ENCODE data around the gene AURKA.

AURKA gene

GRCh38 chr20:56423211-56423610 is 31.2 kb upstream of the AURKA start:
- no peak for DNase-seq (ENCODE audit: low read depth)
- H3K4me3 ChIP-seq (ENCODE audit: low read depth, low read length): no peak overlapping the region
- in situ Hi-C loops (cut with HindIII; ENCODE audit: low sequenced_read_pairs): no loop called here
- no peak for TF ChIP-seq CTCF (IDR thresholded peaks at IDR 0.05; ENCODE audit: low read depth, low read length, missing control alignments)

- in situ Hi-C loops (cut with HindIII; ENCODE audit: low sequenced_read_pairs): no loop called here
- H3K4me3 ChIP-seq (ENCODE audit: low read depth, low read length): no peak overlapping the region
- no peak for DNase-seq (ENCODE audit: low read depth)
- TF ChIP-seq CTCF (IDR thresholded peaks at IDR 0.05; ENCODE audit: low read depth, low read length, missing control alignments): no peak
Observed at GRCh38 chr20:56422824-56423189, 30.8 kb upstream of the AURKA start.

- peak; percentile 25 for TF ChIP-seq CTCF (IDR thresholded peaks at IDR 0.05; ENCODE audit: low read depth, low read length, missing control alignments)
- no peak overlapping the region for H3K4me3 ChIP-seq (ENCODE audit: low read depth, low read length)
- in situ Hi-C loops (cut with HindIII; ENCODE audit: low sequenced_read_pairs): no loop called here
- peak; percentile 84 for DNase-seq (ENCODE audit: low read depth)
Observed at GRCh38 chr20:56422076-56422823, 30.2 kb upstream of the AURKA start.

DNA sequence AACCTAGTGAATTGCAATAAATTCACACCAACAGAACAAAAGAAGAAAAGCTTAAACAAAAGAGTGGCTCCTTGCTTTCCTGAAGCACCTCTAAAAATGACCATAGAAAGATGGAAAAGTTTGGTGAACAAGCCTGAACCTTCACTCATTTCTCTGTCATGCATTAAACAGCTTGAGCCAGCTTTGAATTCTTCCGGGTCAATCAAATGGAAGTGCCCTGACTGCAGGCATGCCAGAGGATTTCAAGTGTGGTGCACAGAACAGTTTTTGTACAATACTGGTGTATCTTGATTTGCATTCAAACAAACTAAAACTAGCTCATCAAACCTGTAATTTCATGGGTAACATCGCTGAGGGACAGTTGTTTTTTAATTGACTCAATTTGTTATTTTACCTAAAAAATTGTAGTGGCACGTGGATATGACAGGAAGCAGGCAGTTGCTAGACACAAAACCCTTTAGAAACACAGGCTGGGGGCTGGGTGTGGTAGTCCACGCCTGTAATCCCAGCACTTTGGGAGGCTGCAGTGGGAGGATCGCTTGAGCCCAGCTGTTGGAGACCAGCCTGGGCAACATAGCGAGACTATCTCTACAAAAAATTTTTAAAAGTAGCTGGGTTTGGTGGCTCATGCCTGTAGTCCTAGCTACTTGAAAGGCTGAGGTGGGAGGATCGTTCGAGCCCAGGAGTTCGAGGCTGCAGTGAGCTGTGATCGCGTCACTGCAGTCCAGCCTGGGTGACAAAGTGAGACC is 29.1 kb upstream of the AURKA start:
- in situ Hi-C loops (cut with HindIII; ENCODE audit: low sequenced_read_pairs): no loop called here
- H3K4me3 ChIP-seq (ENCODE audit: low read depth, low read length): no peak overlapping the region
- DNase-seq (ENCODE audit: low read depth): no peak
- no peak for TF ChIP-seq CTCF (IDR thresholded peaks at IDR 0.05; ENCODE audit: low read depth, low read length, missing control alignments)

GRCh38 chr20:56420028-56420427 is 28.0 kb upstream of the AURKA start:
- in situ Hi-C loops (cut with HindIII; ENCODE audit: low sequenced_read_pairs): no loop called here
- H3K4me3 ChIP-seq (ENCODE audit: low read depth, low read length): no peak overlapping the region
- no peak for TF ChIP-seq CTCF (IDR thresholded peaks at IDR 0.05; ENCODE audit: low read depth, low read length, missing control alignments)
- no peak for DNase-seq (ENCODE audit: low read depth)

DNA sequence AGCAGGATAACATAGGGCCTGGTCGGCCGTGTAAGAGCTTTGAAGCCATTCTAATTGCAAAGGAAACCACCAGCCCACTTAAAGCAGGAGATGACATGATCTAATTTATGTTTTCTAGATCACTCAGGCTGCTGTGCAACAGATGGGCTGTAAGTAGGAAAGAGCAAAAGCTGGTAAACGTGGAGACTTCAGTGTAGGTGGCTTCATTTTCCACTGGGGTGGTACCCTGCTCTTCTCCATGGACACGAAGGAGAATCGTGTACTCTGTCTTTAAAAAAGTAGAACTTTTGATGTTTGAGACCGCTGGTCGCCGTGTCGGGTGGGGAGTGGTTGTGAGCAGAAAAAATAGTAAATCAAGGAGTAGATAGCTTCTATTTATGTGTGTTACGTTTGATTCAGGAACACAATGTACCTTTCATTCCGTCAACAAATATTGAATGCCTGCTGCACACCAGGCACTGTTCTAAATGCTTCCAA is 26.4 kb upstream of the AURKA start:
- no peak for TF ChIP-seq CTCF (IDR thresholded peaks at IDR 0.05; ENCODE audit: low read depth, low read length, missing control alignments)
- no peak for DNase-seq (ENCODE audit: low read depth)
- H3K4me3 ChIP-seq (ENCODE audit: low read depth, low read length): no peak overlapping the region
- in situ Hi-C loops (cut with HindIII; ENCODE audit: low sequenced_read_pairs): no loop called here

Measured in astrocyte of the cerebellum (primary cell).